C4-2B (cell line): ENCODE measurements around the gene MED12L.

Experiments
- CTCF ChIP-seq: fragments of 450-650 bp; conservative IDR thresholded peaks from 2 replicates; pipeline ENCODE4 v1.5.1; 2017; ENCODE audit warnings: mild to moderate bottlenecking
- ZFX ChIP-seq: fragments of 450-650 bp; IDR thresholded peaks from 2 replicates; pipeline ENCODE4 v1.6.1; 2017

- TF ChIP-seq CTCF (no peak), ZFX (no peak)
Measured at GRCh38 chr3:151144760-151145159, 59.3 kb downstream of the MED12L start.
